Endothelial cell of umbilical vein (primary cell): ENCODE measurements around the gene TSPAN5.

ENCODE experiments used
- POLR2A ChIP-seq: IDR thresholded peaks from 2 replicates; pipeline ENCODE4 v1.6.1; 2012; ENCODE audit warnings: low read depth, mild to moderate bottlenecking, control low read depth, low read length
- POLR2AphosphoS5 ChIP-seq: IDR thresholded peaks from 2 replicates; pipeline ENCODE4 v1.6.1; 2012; ENCODE audit warnings: low read depth, mild to moderate bottlenecking, control low read depth, low read length, moderate library complexity; ENCODE audit not compliant: insufficient read depth
- TF ChIP-seq, protein P1 (sequence below), 2 donors: IDR thresholded peaks; 1 replicate in 1 of 2; 2 replicates in 1 of 2; pipeline ENCODE4 v1.5.1; 2011; ENCODE audit warnings: low read length in 2 of 2, mild to moderate bottlenecking in 2 of 2, moderate library complexity in 2 of 2, control low read depth in 1 of 2, inconsistent platforms in 1 of 2, low read depth in 1 of 2; ENCODE audit not compliant: insufficient read depth in 1 of 2; ENCODE audit errors: extremely low read depth in 1 of 2
- TF ChIP-seq, protein P2 (sequence below): IDR thresholded peaks from 2 replicates; pipeline ENCODE4 v1.6.1; 2011; ENCODE audit not compliant: insufficient read depth, insufficient read length

DNA sequence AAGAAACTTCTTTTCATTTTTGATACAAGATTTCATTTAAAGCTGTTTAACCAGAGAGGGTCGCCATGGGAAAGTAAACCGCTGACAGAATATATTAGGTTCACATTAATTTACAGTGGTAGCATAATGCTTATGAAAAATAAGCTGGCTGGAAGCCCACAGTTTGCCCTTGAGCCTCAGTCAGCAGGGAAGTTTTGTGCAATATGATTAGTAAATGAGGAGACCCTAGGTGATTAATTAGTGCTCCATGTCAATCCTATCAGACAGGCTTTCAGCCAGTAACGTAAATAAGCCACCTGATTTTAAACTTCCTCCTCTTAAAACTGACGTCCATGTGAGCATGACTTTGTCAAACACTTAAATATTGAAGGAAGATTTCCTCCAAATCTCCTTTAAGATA is 134.2 kb downstream of the TSPAN5 start:
- no peak for TF ChIP-seq POLR2A
- no peak for TF ChIP-seq POLR2AphosphoS5
- TF ChIP-seq, protein P1, sequence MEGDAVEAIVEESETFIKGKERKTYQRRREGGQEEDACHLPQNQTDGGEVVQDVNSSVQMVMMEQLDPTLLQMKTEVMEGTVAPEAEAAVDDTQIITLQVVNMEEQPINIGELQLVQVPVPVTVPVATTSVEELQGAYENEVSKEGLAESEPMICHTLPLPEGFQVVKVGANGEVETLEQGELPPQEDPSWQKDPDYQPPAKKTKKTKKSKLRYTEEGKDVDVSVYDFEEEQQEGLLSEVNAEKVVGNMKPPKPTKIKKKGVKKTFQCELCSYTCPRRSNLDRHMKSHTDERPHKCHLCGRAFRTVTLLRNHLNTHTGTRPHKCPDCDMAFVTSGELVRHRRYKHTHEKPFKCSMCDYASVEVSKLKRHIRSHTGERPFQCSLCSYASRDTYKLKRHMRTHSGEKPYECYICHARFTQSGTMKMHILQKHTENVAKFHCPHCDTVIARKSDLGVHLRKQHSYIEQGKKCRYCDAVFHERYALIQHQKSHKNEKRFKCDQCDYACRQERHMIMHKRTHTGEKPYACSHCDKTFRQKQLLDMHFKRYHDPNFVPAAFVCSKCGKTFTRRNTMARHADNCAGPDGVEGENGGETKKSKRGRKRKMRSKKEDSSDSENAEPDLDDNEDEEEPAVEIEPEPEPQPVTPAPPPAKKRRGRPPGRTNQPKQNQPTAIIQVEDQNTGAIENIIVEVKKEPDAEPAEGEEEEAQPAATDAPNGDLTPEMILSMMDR (IDR thresholded peaks at IDR 0.05; ENCODE audit: extremely low read depth in 1 of 2, insufficient read depth in 1 of 2, low read depth in 1 of 2, low read length in 2 of 2): no peak
- TF ChIP-seq, protein P2, sequence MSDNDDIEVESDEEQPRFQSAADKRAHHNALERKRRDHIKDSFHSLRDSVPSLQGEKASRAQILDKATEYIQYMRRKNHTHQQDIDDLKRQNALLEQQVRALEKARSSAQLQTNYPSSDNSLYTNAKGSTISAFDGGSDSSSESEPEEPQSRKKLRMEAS: no peak
